Measurements from ENCODE around the gene SLC25A42.

- TF ChIP-seq, protein P1, sequence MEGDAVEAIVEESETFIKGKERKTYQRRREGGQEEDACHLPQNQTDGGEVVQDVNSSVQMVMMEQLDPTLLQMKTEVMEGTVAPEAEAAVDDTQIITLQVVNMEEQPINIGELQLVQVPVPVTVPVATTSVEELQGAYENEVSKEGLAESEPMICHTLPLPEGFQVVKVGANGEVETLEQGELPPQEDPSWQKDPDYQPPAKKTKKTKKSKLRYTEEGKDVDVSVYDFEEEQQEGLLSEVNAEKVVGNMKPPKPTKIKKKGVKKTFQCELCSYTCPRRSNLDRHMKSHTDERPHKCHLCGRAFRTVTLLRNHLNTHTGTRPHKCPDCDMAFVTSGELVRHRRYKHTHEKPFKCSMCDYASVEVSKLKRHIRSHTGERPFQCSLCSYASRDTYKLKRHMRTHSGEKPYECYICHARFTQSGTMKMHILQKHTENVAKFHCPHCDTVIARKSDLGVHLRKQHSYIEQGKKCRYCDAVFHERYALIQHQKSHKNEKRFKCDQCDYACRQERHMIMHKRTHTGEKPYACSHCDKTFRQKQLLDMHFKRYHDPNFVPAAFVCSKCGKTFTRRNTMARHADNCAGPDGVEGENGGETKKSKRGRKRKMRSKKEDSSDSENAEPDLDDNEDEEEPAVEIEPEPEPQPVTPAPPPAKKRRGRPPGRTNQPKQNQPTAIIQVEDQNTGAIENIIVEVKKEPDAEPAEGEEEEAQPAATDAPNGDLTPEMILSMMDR (IDR thresholded peaks at IDR 0.05; ENCODE audit: poor library complexity): no peak
- no peak for TF ChIP-seq EZH2 (IDR thresholded peaks at IDR 0.05; ENCODE audit: borderline replicate concordance)
These were observed 12.7 kb downstream of the SLC25A42 start for GRCh38 chr19:19076476-19076875.
